B cell (primary cell): Measurements from ENCODE around the gene EVPL.

Source experiments
- CTCF ChIP-seq: fragments of 200-600 bp; IDR thresholded peaks from one replicate; pipeline ENCODE4 v1.8.0; 2022; ENCODE audit warnings: antibody characterized with exemption, mild to moderate bottlenecking
- EZH2 ChIP-seq: IDR thresholded peaks from 2 replicates; pipeline ENCODE4 v1.6.1; 2012; ENCODE audit warnings: borderline replicate concordance, low read depth, mild to moderate bottlenecking, moderate library complexity, low read length; ENCODE audit not compliant: insufficient read depth, poor library complexity, severe bottlenecking

- TF ChIP-seq CTCF (no peak), EZH2 (no peak)
Measured at GRCh38 chr17:76050538-76051467, 23.7 kb upstream of the EVPL start.
